Upper lobe of left lung (tissue), 4 donors: ENCODE results near the gene ABCC2.

Experiments
- POLR2A ChIP-seq, 4 donors: fragments of 450-650 bp; IDR thresholded peaks; one replicate each; pipeline ENCODE4 v1.5.1; 2016 to 2017; ENCODE audit warnings: antibody characterized with exemption in 4 of 4, mild to moderate bottlenecking in 2 of 4
- TF ChIP-seq, protein P1 (sequence below), 6 experiments: fragments of 450-650 bp in 4 of 6; fragments of 200-600 bp in 2 of 6; sonication (generic) in 2 of 6; IDR thresholded peaks; one replicate each; pipeline ENCODE4 v1.5.1; 2016 to 2019; ENCODE audit warnings: antibody characterized with exemption in 6 of 6

DNA sequence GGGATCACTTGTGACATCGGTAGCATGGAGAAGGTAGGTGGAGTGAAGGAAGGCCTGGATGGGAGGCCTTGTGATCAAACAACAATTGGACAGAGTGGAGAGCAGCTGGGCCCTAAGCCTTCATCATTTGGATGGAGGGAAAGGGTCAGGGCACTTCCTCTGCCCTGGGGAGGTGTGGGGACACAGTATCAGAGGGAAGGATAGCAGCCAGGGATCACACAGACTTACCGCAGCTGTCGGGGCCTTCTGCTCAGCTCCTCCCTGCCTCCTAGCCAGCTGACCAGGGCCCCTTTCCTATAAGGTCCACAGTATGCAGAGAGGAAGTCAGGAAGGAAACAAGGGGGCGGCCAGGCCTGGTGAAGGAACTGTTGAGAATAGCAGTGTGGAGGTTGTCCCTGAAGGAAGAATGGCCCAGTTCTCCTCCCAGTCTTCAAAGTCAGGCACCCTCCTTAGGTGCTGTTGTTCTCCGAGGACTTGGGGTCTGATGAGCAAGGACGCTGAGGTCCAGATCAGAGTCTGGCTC is 62.1 kb downstream of the ABCC2 start:
- TF ChIP-seq, protein P1, sequence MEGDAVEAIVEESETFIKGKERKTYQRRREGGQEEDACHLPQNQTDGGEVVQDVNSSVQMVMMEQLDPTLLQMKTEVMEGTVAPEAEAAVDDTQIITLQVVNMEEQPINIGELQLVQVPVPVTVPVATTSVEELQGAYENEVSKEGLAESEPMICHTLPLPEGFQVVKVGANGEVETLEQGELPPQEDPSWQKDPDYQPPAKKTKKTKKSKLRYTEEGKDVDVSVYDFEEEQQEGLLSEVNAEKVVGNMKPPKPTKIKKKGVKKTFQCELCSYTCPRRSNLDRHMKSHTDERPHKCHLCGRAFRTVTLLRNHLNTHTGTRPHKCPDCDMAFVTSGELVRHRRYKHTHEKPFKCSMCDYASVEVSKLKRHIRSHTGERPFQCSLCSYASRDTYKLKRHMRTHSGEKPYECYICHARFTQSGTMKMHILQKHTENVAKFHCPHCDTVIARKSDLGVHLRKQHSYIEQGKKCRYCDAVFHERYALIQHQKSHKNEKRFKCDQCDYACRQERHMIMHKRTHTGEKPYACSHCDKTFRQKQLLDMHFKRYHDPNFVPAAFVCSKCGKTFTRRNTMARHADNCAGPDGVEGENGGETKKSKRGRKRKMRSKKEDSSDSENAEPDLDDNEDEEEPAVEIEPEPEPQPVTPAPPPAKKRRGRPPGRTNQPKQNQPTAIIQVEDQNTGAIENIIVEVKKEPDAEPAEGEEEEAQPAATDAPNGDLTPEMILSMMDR (IDR thresholded peaks at IDR 0.05): no peak
- no peak for TF ChIP-seq POLR2A (IDR thresholded peaks at IDR 0.05)
